ENCODE data around the gene GLT8D2.

GRCh38 chr12:104025771-104026170 is 24.2 kb downstream of the GLT8D2 start:
- TF ChIP-seq CTCF (conservative IDR thresholded peaks at IDR 0.05; ENCODE audit: low read depth, low read length) (no peak), EZH2phosphoT487 (IDR thresholded peaks at IDR 0.05; ENCODE audit: borderline replicate concordance, low read length) (no peak)

Data from PC-3 (cell line).